Measurements from ENCODE around the gene TBC1D1. TPM values are rescaled to one million over a fixed set of nuclear protein-coding genes. Genes with fewer than 3 reads are reported as not detected.

The TBC1D1 gene
- total and polyA plus RNA-seq, 2 experiments from 2014 or later = 53.9 to 151 TPM

DNA sequence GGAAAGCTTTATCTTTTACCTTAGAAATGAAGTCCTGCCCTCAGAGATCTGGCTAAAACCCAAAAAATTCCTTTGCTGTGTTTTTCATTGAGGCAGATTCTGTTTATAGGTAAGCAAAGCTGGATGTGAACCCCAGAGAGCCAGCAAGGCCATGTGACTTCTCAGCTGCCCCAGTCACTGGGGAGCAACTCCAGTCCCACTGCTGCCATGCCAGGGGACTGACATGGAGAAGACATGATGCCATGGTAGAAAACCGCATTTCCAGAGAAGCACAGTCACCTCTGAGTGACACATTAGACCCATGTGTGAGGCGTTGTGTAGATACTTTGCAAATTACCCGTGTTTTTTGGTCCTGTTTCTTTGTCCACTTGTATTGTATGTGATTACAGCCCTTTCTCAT lies 114.8 kb downstream of the TBC1D1 start (continued):
- TF ChIP-seq STAT1 (IDR thresholded peaks at IDR 0.05; ENCODE audit: unreplicated experiment) = no peak
- TF ChIP-seq, protein P1, sequence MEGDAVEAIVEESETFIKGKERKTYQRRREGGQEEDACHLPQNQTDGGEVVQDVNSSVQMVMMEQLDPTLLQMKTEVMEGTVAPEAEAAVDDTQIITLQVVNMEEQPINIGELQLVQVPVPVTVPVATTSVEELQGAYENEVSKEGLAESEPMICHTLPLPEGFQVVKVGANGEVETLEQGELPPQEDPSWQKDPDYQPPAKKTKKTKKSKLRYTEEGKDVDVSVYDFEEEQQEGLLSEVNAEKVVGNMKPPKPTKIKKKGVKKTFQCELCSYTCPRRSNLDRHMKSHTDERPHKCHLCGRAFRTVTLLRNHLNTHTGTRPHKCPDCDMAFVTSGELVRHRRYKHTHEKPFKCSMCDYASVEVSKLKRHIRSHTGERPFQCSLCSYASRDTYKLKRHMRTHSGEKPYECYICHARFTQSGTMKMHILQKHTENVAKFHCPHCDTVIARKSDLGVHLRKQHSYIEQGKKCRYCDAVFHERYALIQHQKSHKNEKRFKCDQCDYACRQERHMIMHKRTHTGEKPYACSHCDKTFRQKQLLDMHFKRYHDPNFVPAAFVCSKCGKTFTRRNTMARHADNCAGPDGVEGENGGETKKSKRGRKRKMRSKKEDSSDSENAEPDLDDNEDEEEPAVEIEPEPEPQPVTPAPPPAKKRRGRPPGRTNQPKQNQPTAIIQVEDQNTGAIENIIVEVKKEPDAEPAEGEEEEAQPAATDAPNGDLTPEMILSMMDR (conservative IDR thresholded peaks at IDR 0.05; ENCODE audit: low read depth in 2 of 2) = no peak
- no peak for TF ChIP-seq EZH2 (IDR thresholded peaks at IDR 0.05; ENCODE audit: low read depth, unreplicated experiment)
- TF ChIP-seq ZNF114 (CRISPR knock-in tag; IDR thresholded peaks at IDR 0.05) = no peak
- no peak for TF ChIP-seq CREB1 (CRISPR knock-in tag; IDR thresholded peaks at IDR 0.05; ENCODE audit: low read depth)
- TF ChIP-seq JUNB (IDR thresholded peaks at IDR 0.05; ENCODE audit: unreplicated experiment) = no peak

DNA sequence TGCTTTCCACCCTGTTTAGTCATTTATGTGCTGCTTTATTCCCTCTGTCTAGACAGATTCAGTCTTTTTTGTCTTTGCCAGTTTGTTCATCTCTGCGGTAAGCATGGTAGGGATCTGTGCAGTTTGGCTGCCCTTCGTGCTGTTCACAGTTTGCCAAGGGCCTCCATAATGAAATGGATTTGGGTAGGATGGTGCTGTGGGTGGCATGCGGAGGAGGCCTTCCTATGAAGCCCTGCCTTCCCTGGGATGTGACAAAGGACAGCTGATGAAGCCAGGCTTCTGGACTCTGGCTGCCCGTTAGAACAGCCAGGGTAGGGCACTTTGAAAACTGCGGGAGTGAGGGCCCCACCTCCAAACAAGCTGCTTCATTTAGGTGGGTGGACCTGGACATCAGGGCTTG lies 116.8 kb downstream of the TBC1D1 start:
- H3K4me3 Mint-ChIP-seq = no peak overlapping the region
- H3K27ac Mint-ChIP-seq = peak overlapping the region; percentile 10; the same call in 1 of the 2 replicates
- Histone ChIP-seq H3K4me1 (ENCODE audit: insufficient read depth) (peaks cover 34% of the 10 kb centered on the region), H3K27me3 (ENCODE audit: insufficient read depth) (no peaks in the 10 kb centered on the region), H3K4me3 (no peak overlapping the region), H4K20me1 (replicated peaks; ENCODE audit: insufficient read depth) (peaks cover 9% of the 10 kb centered on the region; the same call in 1 of the 2 replicates), H3F3A (replicated peaks; ENCODE audit: low read depth) (no peaks in the 10 kb centered on the region), H3K36me3 (ENCODE audit: insufficient read depth) (no peaks in the 10 kb centered on the region), H3K79me2 (replicated peaks; ENCODE audit: insufficient read depth) (peaks cover 76% of the 10 kb centered on the region), H3K27ac (ENCODE audit: low read depth) (no peak overlapping the region), H3K4me2 (no peak overlapping the region), H3K9me2 (ENCODE audit: insufficient read depth) (no peaks in the 10 kb centered on the region), H2AFZ (no peak overlapping the region)
- H3K4me1 Mint-ChIP-seq = peaks cover 48% of the 10 kb centered on the region
- H3K27me3 Mint-ChIP-seq (ENCODE audit: insufficient read depth, low read depth, poor library complexity) = peaks cover 2% of the 10 kb centered on the region
- no peak for ATAC-seq
- H3K36me3 Mint-ChIP-seq (ENCODE audit: low read depth) = no peaks in the 10 kb centered on the region
- H3K9me3 Mint-ChIP-seq = no peaks in the 10 kb centered on the region
- no peak for DNase-seq (ENCODE audit: low spot score)
- TF ChIP-seq STAT1 (IDR thresholded peaks at IDR 0.05; ENCODE audit: unreplicated experiment) (no peak), POLR2AphosphoS5 (IDR thresholded peaks at IDR 0.05; ENCODE audit: low read depth) (no peak), ZNF331 (CRISPR knock-in tag; IDR thresholded peaks at IDR 0.05; ENCODE audit: low read depth) (no peak), EZH2 (IDR thresholded peaks at IDR 0.05; ENCODE audit: low read depth, unreplicated experiment) (no peak), NANOG (IDR thresholded peaks at IDR 0.05; ENCODE audit: borderline replicate concordance) (no peak), EZH2phosphoT487 (IDR thresholded peaks at IDR 0.05; ENCODE audit: unreplicated experiment) (no peak), CREB1 (CRISPR knock-in tag; IDR thresholded peaks at IDR 0.05; ENCODE audit: low read depth) (no peak)
- TF ChIP-seq, protein P2, sequence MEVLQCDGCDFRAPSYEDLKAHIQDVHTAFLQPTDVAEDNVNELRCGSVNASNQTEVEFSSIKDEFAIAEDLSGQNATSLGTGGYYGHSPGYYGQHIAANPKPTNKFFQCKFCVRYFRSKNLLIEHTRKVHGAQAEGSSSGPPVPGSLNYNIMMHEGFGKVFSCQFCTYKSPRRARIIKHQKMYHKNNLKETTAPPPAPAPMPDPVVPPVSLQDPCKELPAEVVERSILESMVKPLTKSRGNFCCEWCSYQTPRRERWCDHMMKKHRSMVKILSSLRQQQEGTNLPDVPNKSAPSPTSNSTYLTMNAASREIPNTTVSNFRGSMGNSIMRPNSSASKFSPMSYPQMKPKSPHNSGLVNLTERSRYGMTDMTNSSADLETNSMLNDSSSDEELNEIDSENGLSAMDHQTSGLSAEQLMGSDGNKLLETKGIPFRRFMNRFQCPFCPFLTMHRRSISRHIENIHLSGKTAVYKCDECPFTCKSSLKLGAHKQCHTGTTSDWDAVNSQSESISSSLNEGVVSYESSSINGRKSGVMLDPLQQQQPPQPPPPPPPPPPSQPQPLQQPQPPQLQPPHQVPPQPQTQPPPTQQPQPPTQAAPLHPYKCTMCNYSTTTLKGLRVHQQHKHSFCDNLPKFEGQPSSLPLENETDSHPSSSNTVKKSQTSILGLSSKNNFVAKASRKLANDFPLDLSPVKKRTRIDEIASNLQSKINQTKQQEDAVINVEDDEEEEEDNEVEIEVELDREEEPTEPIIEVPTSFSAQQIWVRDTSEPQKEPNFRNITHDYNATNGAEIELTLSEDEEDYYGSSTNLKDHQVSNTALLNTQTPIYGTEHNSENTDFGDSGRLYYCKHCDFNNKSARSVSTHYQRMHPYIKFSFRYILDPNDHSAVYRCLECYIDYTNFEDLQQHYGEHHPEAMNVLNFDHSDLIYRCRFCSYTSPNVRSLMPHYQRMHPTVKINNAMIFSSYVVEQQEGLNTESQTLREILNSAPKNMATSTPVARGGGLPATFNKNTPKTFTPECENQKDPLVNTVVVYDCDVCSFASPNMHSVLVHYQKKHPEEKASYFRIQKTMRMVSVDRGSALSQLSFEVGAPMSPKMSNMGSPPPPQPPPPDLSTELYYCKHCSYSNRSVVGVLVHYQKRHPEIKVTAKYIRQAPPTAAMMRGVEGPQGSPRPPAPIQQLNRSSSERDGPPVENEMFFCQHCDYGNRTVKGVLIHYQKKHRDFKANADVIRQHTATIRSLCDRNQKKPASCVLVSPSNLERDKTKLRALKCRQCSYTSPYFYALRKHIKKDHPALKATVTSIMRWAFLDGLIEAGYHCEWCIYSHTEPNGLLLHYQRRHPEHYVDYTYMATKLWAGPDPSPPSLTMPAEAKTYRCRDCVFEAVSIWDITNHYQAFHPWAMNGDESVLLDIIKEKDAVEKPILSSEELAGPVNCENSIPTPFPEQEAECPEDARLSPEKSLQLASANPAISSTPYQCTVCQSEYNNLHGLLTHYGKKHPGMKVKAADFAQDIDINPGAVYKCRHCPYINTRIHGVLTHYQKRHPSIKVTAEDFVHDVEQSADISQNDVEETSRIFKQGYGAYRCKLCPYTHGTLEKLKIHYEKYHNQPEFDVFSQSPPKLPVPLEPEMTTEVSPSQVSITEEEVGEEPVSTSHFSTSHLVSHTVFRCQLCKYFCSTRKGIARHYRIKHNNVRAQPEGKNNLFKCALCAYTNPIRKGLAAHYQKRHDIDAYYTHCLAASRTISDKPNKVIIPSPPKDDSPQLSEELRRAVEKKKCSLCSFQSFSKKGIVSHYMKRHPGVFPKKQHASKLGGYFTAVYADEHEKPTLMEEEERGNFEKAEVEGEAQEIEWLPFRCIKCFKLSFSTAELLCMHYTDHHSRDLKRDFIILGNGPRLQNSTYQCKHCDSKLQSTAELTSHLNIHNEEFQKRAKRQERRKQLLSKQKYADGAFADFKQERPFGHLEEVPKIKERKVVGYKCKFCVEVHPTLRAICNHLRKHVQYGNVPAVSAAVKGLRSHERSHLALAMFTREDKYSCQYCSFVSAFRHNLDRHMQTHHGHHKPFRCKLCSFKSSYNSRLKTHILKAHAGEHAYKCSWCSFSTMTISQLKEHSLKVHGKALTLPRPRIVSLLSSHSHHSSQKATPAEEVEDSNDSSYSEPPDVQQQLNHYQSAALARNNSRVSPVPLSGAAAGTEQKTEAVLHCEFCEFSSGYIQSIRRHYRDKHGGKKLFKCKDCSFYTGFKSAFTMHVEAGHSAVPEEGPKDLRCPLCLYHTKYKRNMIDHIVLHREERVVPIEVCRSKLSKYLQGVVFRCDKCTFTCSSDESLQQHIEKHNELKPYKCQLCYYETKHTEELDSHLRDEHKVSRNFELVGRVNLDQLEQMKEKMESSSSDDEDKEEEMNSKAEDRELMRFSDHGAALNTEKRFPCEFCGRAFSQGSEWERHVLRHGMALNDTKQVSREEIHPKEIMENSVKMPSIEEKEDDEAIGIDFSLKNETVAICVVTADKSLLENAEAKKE (CRISPR knock-in tag; IDR thresholded peaks at IDR 0.05) = no peak
- TF ChIP-seq, protein P3, sequence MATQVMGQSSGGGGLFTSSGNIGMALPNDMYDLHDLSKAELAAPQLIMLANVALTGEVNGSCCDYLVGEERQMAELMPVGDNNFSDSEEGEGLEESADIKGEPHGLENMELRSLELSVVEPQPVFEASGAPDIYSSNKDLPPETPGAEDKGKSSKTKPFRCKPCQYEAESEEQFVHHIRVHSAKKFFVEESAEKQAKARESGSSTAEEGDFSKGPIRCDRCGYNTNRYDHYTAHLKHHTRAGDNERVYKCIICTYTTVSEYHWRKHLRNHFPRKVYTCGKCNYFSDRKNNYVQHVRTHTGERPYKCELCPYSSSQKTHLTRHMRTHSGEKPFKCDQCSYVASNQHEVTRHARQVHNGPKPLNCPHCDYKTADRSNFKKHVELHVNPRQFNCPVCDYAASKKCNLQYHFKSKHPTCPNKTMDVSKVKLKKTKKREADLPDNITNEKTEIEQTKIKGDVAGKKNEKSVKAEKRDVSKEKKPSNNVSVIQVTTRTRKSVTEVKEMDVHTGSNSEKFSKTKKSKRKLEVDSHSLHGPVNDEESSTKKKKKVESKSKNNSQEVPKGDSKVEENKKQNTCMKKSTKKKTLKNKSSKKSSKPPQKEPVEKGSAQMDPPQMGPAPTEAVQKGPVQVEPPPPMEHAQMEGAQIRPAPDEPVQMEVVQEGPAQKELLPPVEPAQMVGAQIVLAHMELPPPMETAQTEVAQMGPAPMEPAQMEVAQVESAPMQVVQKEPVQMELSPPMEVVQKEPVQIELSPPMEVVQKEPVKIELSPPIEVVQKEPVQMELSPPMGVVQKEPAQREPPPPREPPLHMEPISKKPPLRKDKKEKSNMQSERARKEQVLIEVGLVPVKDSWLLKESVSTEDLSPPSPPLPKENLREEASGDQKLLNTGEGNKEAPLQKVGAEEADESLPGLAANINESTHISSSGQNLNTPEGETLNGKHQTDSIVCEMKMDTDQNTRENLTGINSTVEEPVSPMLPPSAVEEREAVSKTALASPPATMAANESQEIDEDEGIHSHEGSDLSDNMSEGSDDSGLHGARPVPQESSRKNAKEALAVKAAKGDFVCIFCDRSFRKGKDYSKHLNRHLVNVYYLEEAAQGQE (IDR thresholded peaks at IDR 0.05; ENCODE audit: unreplicated experiment) = no peak
- TF ChIP-seq, protein P4, sequence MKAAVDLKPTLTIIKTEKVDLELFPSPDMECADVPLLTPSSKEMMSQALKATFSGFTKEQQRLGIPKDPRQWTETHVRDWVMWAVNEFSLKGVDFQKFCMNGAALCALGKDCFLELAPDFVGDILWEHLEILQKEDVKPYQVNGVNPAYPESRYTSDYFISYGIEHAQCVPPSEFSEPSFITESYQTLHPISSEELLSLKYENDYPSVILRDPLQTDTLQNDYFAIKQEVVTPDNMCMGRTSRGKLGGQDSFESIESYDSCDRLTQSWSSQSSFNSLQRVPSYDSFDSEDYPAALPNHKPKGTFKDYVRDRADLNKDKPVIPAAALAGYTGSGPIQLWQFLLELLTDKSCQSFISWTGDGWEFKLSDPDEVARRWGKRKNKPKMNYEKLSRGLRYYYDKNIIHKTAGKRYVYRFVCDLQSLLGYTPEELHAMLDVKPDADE (IDR thresholded peaks at IDR 0.05) = no peak

Data from GM23338 (cell line).